Glomerular visceral epithelial cell (primary cell): ENCODE measurements around the gene PACRG.
A peak's percentile ranks its signal among the peaks of the same experiment; 100 is the strongest.

ENCODE experiments used
- DNase-seq: peaks from one replicate; pipeline ENCODE4 v3.0.0-alpha.2; 2016; ENCODE audit errors: extremely low spot score

The PACRG gene

DNA sequence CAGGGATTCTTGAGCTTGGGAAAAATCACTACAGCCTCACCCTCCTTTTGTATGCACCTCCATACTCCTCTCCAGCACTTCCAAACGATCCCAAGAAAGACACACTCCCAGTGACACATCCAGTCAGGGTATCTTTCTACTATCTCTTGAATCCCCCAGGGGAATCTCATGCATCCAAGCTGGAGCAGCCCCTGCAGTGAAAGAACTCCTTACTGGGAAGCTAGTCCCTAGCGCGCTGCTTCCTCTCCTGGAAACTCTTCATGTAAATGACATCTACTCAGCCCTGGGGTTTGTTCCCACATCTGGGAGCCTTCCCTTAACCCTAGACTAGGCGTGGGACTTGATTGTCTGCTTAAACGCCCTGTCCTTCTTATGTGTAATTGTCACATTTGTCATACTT, 357.7 kb downstream of the PACRG start:
- no peak for DNase-seq

DNA sequence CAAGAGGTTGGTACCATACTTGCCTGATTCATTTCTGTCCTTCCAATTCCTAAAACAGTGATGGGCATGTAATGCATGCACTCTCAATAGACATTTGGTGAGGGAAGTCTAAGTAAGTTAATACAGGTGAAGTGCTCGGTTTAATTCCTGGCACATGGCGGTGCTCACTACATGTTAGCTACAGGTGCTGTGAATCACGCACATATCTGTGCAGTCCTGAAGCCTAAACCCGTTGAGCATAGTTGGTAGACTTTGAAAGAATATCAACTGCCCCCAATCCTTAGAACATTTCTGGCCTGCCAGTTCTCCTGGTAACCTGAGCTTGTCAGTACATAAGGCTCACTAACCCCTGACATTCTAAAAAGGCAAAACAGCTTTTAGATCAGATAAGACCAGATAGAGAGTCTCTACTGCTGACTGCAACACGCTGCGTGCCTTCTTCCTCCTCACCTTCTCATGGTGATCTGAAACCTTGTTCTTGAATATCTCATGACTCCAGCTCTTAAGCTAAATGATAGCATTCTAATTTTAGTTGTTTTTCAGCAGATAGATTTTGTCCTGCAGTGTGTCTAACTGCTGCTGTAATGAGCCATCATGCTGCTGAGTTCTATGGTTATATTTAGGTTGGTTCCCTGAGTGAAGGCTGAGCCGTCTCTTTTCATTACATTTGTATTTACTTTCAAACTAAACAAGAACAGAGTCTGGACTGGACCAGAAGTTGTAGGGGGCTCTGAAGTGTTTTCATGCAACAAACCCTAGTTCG, 358.3 kb downstream of the PACRG start:
- no peak for DNase-seq

GRCh38 chr6:163086624-163086920, 358.8 kb downstream of the PACRG start:
- DNase-seq, result no peak

- DNase-seq, result no peak
These were observed 360.2 kb downstream of the PACRG start for GRCh38 chr6:163087981-163088380.

DNA sequence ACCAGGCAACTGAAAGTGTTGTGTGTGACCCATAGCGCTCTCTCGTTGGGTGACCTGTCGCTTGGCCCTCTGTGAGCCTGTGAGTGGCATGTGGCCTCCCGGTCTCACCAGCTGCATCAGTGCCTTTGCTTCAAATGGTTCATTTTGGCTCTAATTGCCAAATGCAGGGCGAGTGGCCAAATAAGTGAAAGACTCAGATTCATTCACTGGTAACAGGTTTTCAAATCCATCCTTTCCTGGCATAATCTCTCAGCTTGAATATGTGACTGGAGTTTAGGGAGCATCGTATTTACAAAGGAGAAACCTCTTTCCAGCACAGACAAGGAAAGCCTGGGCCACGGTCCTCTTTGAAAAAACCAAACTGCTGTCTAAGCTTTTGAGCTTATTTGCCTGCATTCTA, 365.1 kb downstream of the PACRG start:
- DNase-seq, result no peak

- DNase-seq, result no peak
These were observed 367.1 kb downstream of the PACRG start for GRCh38 chr6:163094881-163095280.

- DNase-seq, result no peak
These were observed 367.6 kb downstream of the PACRG start for GRCh38 chr6:163095401-163095800.

DNA sequence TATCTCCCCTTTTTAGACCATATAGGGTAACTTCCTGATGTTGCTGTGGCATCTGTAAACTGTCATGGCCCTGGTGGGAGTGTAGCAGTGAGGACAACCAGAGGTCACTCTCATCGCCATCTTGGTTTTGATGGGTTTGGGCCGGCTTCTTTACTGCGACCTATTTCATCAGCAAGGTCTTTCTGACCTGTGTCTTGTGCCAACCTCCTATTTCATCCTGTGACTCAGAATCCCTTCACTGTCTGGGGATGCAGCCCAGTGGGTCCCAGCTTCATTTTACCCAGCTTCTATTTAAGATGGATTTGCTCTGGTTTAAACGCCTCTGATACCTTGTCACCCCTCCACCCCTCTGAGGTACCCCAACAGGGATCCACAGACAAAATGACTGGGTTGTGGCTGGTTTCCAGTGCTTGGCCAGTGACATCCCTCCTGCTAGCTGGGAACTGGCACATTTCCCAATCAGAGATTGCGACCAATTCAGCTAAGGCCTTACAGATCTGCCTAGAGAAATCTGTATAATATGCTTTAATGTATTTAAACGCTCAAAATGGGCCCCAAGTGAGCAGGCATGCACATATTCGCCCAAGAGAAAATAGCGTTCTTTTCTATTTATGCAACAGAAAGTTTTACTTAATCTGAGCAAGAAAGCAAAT, 371.2 kb downstream of the PACRG start:
- no peak for DNase-seq

- no peak for DNase-seq
These were observed 371.9 kb downstream of the PACRG start for GRCh38 chr6:163099621-163100171.

GRCh38 chr6:163100259-163100658, 372.5 kb downstream of the PACRG start:
- DNase-seq, result no peak

DNA sequence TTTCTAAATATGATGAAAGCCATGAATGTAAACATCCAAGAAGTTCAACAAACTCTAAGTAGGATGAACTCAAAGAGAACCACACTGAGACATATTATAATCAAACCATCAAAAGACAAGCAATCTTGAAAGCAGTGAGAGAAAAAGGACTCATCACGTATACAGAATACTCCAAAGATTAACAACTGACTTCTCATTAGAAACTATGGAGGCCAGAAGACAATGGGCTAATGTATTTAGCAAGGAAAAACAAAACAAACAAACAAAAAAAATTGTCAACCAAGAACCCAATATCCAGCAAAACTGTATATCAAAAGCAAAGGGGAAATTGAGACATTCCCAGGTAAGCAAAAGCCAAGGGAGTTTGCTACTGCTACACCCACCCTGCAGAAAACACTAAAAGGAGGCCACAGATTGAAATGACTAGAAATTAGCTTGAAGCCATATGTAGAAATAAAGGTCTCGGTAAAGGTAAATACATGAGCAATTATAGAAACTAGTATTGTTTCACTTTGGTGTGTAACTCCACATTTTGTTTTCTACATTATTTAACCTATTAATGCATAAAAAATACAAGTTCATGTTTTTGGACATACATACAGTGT, 385.7 kb downstream of the PACRG start:
- DNase-seq, result no peak

DNA sequence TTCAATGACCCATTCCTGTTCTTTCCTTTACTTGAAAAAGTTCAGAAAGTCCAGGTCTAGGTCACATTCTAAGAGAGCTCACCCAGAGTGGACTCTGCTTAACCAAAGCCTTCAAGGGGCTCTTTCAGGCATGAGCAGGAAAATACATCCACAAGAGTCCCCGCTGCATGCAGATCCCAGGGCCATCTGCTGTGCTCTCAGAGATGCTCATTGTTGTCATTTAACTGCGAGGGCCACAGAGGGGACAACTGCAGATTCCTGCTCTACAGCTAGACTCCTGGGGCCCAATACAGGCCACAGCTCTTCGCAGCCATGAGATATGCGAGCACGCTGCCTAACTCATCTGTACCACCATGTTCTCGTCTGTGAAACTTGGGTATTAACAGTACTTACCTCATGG, 391.2 kb downstream of the PACRG start:
- no peak for DNase-seq

DNA sequence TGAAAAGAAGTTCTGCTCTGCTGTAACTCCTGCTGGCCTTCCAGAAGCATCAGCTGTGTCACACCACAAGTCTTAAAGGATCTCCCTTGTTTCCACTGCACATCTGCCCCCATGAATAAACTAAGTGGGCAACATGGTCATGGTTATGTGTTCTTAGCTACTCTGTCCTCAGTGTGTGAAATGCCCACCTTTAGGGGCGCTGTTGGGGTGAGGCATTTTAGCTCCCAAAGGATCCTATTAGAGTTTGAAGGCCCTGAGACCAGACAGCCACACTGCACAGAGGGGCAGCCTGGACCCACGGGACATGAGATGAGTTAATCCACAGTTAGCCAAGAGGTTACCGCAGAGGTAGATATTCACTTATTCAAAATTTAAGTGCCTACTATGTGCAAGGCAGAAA, 392.4 kb downstream of the PACRG start:
- DNase-seq, result no peak

GRCh38 chr6:163121270-163121669, 393.5 kb downstream of the PACRG start:
- no peak for DNase-seq

DNA sequence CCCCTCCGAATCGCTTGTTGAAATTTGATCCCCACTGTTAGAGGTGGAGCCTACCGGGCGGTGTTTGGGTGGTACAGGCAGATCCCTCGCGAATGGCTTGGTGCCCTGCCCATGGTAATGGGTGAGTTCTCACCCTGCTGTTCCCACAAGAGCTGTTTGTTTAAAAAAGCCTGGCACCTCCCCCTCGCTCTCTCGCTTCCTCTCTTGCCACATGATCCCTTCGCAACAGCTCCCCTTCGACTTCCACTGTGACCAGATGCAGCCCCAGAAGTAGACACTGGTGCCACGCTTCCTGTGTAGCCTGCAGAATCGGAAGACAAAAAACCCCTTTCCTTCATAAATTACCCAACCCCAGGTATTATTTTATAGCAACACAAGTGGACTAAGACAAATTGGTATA, 394.6 kb downstream of the PACRG start:
- DNase-seq, result no peak

- DNase-seq, result no peak
These were observed 395.3 kb downstream of the PACRG start for GRCh38 chr6:163123098-163123497.

GRCh38 chr6:163126741-163127140, 399.0 kb downstream of the PACRG start:
- no peak for DNase-seq

DNA sequence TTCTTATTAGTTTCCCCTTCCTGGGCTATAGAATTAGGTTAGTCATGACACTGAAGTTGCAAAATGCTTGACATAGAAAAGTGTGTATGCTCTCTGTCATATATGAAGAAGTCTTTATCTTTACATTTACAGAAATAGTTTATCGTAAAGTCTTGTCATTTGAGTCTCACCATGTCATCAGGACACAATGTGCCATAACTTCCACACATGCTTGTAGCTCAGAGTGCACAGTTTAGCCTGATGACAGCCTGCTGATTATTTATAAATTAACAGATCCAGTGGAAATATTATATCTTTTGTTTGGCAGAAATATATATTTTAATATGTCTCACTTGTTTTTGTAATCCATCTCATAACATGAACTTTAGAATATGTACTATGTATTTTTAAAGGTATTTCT, 399.8 kb downstream of the PACRG start:
- DNase-seq, result no peak

DNA sequence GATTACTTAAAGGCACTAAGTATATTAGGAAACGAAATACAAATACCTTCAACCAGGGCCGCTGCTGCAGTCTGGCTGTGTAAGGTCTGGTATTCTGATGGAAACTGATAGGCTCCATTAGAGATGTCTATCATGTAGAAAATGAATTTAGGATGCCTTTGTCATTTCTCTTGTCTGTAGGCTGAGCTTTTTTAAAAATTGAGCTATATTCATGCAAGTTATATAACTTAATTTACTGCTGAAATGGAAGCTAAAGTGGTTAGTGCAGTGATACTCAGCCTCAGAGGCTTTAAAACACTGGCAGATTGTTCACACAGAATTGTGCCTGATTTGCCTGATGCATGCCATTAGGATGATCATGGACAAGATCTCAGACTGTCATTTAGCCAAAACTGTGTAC, 400.6 kb downstream of the PACRG start:
- DNase-seq, result no peak

DNA sequence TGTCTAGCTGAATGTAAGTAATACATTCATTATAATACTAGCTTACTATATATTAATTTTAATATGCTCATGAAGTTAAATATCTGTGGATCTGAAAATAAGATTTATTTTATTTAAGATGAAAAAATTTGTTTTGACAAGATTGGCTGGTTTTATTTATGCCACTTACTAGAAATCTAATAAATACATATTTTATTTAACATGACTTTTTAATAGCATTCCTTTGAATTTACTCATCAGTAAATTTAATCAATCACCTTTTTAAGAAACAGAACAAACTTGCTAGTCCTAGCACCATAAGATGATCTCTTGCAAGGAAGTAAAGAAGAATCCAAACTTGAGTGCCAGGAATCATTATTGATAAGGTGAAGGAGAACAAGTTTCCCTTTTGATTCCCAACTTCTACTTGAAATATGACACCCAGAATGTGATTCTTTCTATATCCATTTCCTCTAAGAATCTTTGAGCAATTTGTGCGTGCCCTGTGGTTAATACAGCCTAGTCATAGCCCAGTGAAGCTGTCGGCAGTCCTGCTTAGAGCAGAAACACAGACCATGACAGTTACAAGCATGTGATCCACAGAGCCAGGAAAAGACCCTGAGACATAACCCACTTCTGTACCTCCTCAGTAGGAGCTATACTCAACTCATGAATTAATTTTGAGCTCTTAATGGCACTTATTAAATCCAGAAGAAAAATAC, 404.4 kb downstream of the PACRG start:
- peak; percentile 30 for DNase-seq

GRCh38 chr6:163133017-163133416, 405.2 kb downstream of the PACRG start:
- DNase-seq, result no peak

GRCh38 chr6:163133691-163134090, 405.9 kb downstream of the PACRG start:
- no peak for DNase-seq
